Fibroblast of lung (primary cell): ENCODE results near the gene SPIRE1. TPM values are rescaled to one million over a fixed set of nuclear protein-coding genes. Genes with fewer than 3 reads are reported as not detected.

Source experiments
- DNase-seq, 2 donors: peaks; one replicate each; pipeline versions ENCODE4 v3.0.0 to v3.0.0-alpha.2; 2010; ENCODE audit warnings: low read depth in 2 of 2
- H2AFZ ChIP-seq: 2 replicates; pipeline ENCODE4 v1.5.1; 2012; ENCODE audit warnings: low read length, control low read depth, inconsistent platforms
- H3K27ac ChIP-seq: 2 replicates; pipeline ENCODE4 v1.5.1; 2011; ENCODE audit warnings: low read length, control low read depth; ENCODE audit not compliant: insufficient read depth
- H3K27me3 ChIP-seq: 2 replicates; pipeline ENCODE4 v1.5.1; 2011; ENCODE audit warnings: mild to moderate bottlenecking, low read length; ENCODE audit not compliant: control insufficient read depth, insufficient read depth
- H3K36me3 ChIP-seq: 2 replicates; pipeline ENCODE4 v1.5.1; 2011; ENCODE audit warnings: low read length; ENCODE audit not compliant: control insufficient read depth, insufficient read depth
- H3K4me1 ChIP-seq: 2 replicates; pipeline ENCODE4 v1.5.1; 2011; ENCODE audit warnings: low read length; ENCODE audit not compliant: control insufficient read depth, insufficient read depth; ENCODE audit errors: extremely low read depth
- H3K4me2 ChIP-seq: 2 replicates; pipeline ENCODE4 v1.5.1; 2011; ENCODE audit warnings: low read length, control low read depth; ENCODE audit not compliant: insufficient read depth; ENCODE audit errors: extremely low read depth
- H3K4me3 ChIP-seq, 4 experiments: fragments of 200-600 bp in 1 of 4; sonication (generic) in 1 of 4; replicated peaks in 1 of 4; 2 replicates each; pipeline ENCODE4 v1.5.1; 2011 to 2016; ENCODE audit warnings: low read length in 4 of 4, low read depth in 3 of 4, mild to moderate bottlenecking in 3 of 4, control low read depth in 2 of 4, inconsistent platforms in 1 of 4, mixed read lengths in 1 of 4; ENCODE audit not compliant: insufficient read depth in 1 of 4; ENCODE audit errors: control extremely low read depth in 1 of 4
- H3K79me2 ChIP-seq: 2 replicates; pipeline ENCODE4 v1.5.1; 2012; ENCODE audit warnings: mild to moderate bottlenecking, low read length, inconsistent platforms; ENCODE audit not compliant: control insufficient read depth, insufficient read depth
- H3K9ac ChIP-seq: 2 replicates; pipeline ENCODE4 v1.5.1; 2011; ENCODE audit warnings: mild to moderate bottlenecking, low read length, control low read depth; ENCODE audit not compliant: insufficient read depth
- H3K9me3 ChIP-seq: 2 replicates; pipeline ENCODE4 v1.5.1; 2012; ENCODE audit warnings: low read depth, low read length; ENCODE audit not compliant: control insufficient read depth, insufficient read depth
- H4K20me1 ChIP-seq: 2 replicates; pipeline ENCODE4 v1.5.1; 2011; ENCODE audit warnings: low read length; ENCODE audit not compliant: control insufficient read depth, insufficient read depth; ENCODE audit errors: extremely low read depth
- CTCF ChIP-seq, 2 donors: IDR thresholded peaks in 1 of 2; conservative IDR thresholded peaks in 1 of 2; 1 replicate in 1 of 2; 2 replicates in 1 of 2; pipeline ENCODE4 v1.5.1; 2011 to 2012; ENCODE audit warnings: low read length in 2 of 2, control low read depth in 1 of 2, inconsistent platforms in 1 of 2, low read depth in 1 of 2, mild to moderate bottlenecking in 1 of 2
- EZH2 ChIP-seq: IDR thresholded peaks from 2 replicates; pipeline ENCODE4 v1.5.1; 2012; ENCODE audit warnings: low read length, control low read depth, mild to moderate bottlenecking; ENCODE audit errors: missing control alignments
- polyA plus RNA-seq, 2 donors: library from polyadenylated mRNA; depleted of rRNA in 1 of 2; stranded (reverse) in 1 of 2; unstranded in 1 of 2; fragments of >200 nt; gene quantifications; 2 replicates each; pipeline ENCODE4 v1.2.1, GENCODE V29; 2011 to 2012; ENCODE audit warnings: missing spikeins in 1 of 2
- total RNA-seq: library from RNA; depleted of rRNA; stranded (reverse); fragments of >200 nt; gene quantifications from 2 replicates; pipeline ENCODE4 v1.2.1, GENCODE V29; 2014

SPIRE1 gene
- total and polyA plus RNA-seq, 2 donors (not counting 1 experiment from before 2014, with no cell fraction given), result 19.0 to 31.0 TPM

- H3K4me2 ChIP-seq, result peak overlapping the region; percentile 17
- H3K79me2 ChIP-seq, result peaks cover 23% of the 10 kb centered on the region
- TF ChIP-seq CTCF (conservative IDR thresholded peaks at IDR 0.05 in 1 of 2, IDR thresholded peaks at IDR 0.05 in 1 of 2; ENCODE audit: low read depth in 1 of 2, low read length in 2 of 2) (no peak), EZH2 (no peak)
- H3K9me3 ChIP-seq, result no peaks in the 10 kb centered on the region
- no peak overlapping the region for H3K9ac ChIP-seq
- H3K4me1 ChIP-seq, result peaks cover 2% of the 10 kb centered on the region
- H3K36me3 ChIP-seq, result no peaks in the 10 kb centered on the region
- H2AFZ ChIP-seq, result no peak overlapping the region
- no peak overlapping the region for H3K4me3 ChIP-seq
- H3K27ac ChIP-seq, result no peak overlapping the region
- H3K27me3 ChIP-seq, result no peaks in the 10 kb centered on the region
- H4K20me1 ChIP-seq, result no peaks in the 10 kb centered on the region
- DNase-seq, result peak in 1 of 2 donors; percentile 66
These were observed 248.4 kb downstream of the SPIRE1 start for GRCh38 chr18:12409469-12409868.

DNA sequence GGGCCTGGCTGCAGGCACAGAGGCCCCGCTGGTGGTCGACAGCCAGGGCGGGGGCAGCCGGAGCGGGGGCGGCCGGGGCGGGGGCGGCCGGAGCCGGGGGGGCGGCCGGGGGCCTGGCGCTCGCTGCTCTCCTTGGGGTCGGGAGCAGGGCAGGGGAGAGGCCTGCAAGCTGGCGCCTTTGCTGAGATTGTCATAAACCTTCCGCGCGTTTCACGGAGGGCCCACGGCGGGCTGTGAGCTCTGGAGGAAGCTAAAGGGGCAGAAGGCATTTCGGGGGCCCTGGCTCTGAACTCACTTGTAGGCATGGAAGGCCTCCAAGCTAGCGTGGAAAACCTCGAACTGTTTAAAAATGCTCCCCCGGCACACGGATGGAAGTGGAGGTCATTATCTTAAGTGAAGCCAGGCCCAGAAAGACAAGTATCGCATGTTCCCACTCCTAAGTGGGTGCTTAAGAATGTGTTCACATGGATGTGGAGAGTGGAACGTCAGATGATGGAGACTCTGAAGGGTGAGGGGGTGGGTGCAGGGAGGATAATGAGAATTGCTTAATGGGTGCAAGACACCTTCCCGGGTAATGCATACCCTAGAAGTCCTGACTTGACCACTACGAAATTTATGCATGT, 249.5 kb downstream of the SPIRE1 start:
- Histone ChIP-seq H2AFZ (peak overlapping the region; percentile 67), H3K4me2 (peak overlapping the region; percentile 95), H3K4me3 (peak overlapping the region; percentile 63 to 85 (median 80)), H3K79me2 (peaks cover 21% of the 10 kb centered on the region), H3K9ac (peak overlapping the region; percentile 78), H3K4me1 (peaks cover 6% of the 10 kb centered on the region), H3K36me3 (no peaks in the 10 kb centered on the region), H3K27me3 (no peaks in the 10 kb centered on the region), H3K27ac (peak overlapping the region; percentile 80), H4K20me1 (no peaks in the 10 kb centered on the region), H3K9me3 (no peaks in the 10 kb centered on the region)
- no peak for TF ChIP-seq CTCF (conservative IDR thresholded peaks at IDR 0.05 in 1 of 2, IDR thresholded peaks at IDR 0.05 in 1 of 2; ENCODE audit: low read depth in 1 of 2, low read length in 2 of 2)
- no peak for TF ChIP-seq EZH2
- DNase-seq, result peak; percentile 33 to 45

GRCh38 chr18:12406371-12407111, 251.4 kb downstream of the SPIRE1 start:
- H3K27me3 ChIP-seq, result no peaks in the 10 kb centered on the region
- H3K36me3 ChIP-seq, result no peaks in the 10 kb centered on the region
- H3K27ac ChIP-seq, result no peak overlapping the region
- no peak overlapping the region for H3K9ac ChIP-seq
- TF ChIP-seq EZH2 (no peak), CTCF (conservative IDR thresholded peaks at IDR 0.05 in 1 of 2, IDR thresholded peaks at IDR 0.05 in 1 of 2; ENCODE audit: low read depth in 1 of 2, low read length in 2 of 2) (no peak)
- DNase-seq, result peak in 1 of 2 donors; percentile 12
- peaks cover 20% of the 10 kb centered on the region for H3K79me2 ChIP-seq
- H3K4me2 ChIP-seq, result no peak overlapping the region
- H3K4me1 ChIP-seq, result peaks cover 7% of the 10 kb centered on the region
- no peaks in the 10 kb centered on the region for H3K9me3 ChIP-seq
- H4K20me1 ChIP-seq, result no peaks in the 10 kb centered on the region
- no peak overlapping the region for H3K4me3 ChIP-seq
- no peak overlapping the region for H2AFZ ChIP-seq
